AG04449 (cell line): ENCODE results near the gene PRKG1.
"Not testable (repeated sequence)": the region's sequence is repeated elsewhere in the genome, so short reads cannot be mapped to it uniquely, and the experiment has no call there.

Experiments used
- CTCF ChIA-PET: fragments of 350-600 bp; formaldehyde crosslinking; extraction: SDS; loops from one replicate; lab custom pipeline; 2021; ENCODE audit warnings: antibody characterized with exemption; lab: Yijun Ruan, JAX
- POLR2A ChIA-PET: fragments of 400-600, 350-600 bp; formaldehyde crosslinking; extraction: SDS; loops from one replicate; lab custom pipeline; 2020; ENCODE audit warnings: antibody characterized with exemption, inconsistent platforms; lab: Yijun Ruan, JAX
- DNase-seq: peaks from one replicate; pipeline ENCODE4 v3.0.0-alpha.2; 2010; ENCODE audit warnings: low read depth, low spot score
- H3K4me3 ChIP-seq: 2 replicates; pipeline ENCODE4 v1.5.1; 2011; ENCODE audit warnings: low read depth, mild to moderate bottlenecking, control low read depth, low read length
- TF ChIP-seq, protein P1 (sequence below): IDR thresholded peaks from one replicate; pipeline ENCODE4 v1.5.1; 2011; ENCODE audit warnings: mild to moderate bottlenecking, moderate library complexity, low read length, control low read depth, inconsistent platforms; ENCODE audit not compliant: insufficient read depth; ENCODE audit errors: missing control alignments

The PRKG1 gene

DNA sequence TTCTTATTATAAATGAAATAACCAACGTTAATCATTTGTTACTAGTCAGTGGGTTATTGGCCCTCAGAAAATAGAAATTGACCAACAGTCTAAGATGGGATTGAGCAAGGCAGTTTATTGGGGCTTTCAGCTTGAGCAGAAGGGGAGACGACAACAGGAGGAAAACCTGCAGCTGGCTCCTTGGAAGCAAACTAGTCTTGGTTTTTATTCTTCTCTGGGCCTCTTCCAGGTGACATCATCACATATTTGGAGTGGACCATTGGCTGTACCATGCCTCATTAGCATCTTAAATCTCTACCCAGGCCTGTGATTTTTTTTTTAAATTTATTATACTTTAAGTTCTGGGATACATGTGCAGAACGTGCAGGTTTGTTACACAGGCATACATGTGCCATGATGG, 684.1 kb downstream of the PRKG1 start:
- ChIA-PET CTCF (no interaction called here), POLR2A (no interaction called here)
- H3K4me3 ChIP-seq: no peak overlapping the region
- TF ChIP-seq, protein P1, sequence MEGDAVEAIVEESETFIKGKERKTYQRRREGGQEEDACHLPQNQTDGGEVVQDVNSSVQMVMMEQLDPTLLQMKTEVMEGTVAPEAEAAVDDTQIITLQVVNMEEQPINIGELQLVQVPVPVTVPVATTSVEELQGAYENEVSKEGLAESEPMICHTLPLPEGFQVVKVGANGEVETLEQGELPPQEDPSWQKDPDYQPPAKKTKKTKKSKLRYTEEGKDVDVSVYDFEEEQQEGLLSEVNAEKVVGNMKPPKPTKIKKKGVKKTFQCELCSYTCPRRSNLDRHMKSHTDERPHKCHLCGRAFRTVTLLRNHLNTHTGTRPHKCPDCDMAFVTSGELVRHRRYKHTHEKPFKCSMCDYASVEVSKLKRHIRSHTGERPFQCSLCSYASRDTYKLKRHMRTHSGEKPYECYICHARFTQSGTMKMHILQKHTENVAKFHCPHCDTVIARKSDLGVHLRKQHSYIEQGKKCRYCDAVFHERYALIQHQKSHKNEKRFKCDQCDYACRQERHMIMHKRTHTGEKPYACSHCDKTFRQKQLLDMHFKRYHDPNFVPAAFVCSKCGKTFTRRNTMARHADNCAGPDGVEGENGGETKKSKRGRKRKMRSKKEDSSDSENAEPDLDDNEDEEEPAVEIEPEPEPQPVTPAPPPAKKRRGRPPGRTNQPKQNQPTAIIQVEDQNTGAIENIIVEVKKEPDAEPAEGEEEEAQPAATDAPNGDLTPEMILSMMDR: no peak
- no peak for DNase-seq

DNA sequence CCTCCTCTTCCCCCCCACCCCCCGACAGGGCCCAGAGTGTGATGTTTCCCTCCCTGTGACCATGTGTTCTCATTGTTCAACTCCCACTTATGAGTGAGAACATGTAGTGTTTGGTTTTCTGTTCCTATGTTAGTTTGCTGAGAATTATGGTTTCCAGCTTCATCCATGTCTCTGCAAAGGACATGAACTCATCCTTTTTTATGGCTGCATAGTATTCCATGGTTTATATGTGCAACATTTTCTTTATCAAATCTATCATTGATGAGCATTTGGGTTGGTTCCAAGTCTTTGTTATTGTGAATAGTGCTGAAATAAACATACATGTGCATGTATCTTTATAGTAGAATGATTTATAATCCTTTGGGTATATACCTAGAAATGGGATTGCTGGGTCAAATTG, 684.6 kb downstream of the PRKG1 start:
- POLR2A ChIA-PET, DNase-seq, CTCF ChIA-PET, H3K4me3 ChIP-seq: not testable (repeated sequence)

DNA sequence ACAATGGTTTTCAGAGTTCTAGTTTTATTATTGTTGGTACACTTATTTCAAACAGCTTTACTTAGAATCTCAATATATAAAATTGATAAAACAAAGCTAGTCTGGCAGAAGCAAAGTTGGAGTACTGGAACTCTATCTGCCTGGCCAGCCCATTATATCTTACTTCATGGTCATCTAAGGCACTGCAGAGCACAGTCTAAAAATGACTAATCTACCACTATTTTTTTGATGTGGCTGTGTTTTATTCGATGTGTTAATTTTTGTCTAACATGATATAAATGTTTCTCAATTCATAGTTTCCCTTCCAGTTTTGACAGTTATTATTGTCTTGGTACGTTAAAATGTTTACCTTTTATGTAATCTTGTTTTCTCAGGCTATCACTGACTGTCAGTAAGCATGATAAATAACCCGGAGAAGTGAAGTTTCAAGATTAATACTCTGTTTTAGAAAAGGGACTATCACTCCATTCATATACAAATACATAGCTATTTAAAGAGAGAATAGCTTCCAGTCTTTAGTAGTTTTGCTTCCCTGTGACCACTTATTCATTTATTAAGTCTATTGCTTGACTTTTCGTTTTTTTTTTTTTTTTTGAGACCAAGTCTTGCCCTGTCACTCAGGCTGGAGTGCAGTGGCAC, 685.7 kb downstream of the PRKG1 start:
- POLR2A ChIA-PET: no interaction called here
- TF ChIP-seq, protein P1: no peak
- H3K4me3 ChIP-seq: no peak overlapping the region
- DNase-seq: no peak
- CTCF ChIA-PET: interaction anchor here (1.3 kb wide), 1 partner anchor 201 kb away, joined by 3 read pairs; no protein-coding TSS in a partner anchor

DNA sequence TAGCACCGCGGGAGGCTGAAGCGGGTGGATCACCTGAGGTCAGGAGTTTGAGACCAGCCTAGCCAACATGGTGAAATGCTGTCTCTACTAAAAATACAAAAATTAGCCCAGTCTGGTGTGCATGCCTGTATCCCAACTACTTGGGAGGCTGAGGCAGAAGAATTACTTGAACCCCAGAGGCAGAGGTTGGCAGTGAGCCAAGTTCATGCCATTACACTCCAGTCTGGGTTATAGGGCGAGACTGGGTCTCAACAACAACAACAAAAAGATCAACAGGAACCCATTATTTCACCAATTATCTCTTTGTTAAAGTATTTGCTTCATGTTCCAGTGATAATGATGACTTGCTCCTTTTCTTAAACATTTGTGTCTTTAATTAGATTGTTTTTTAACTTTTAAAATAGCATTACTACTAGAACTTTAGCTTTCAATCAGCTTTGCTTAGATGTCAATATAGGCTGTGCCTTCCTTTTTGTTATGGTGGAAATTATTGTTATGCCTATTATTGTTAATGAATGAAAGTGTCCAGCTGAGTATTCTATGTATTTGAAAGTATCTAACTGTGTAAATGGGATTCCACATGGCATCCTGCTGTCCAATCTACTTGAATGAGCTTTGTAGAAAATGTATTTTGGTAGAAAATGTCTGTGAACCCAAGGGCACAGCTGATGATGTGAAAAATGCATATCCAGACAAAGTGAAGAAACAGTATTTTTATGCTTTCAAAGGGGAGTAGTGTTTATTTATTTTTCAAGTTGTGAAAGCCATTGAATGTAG, 686.8 kb downstream of the PRKG1 start:
- ChIA-PET CTCF (interaction anchor here (1.3 kb wide), 1 partner anchor 200 kb away, joined by 3 read pairs; no protein-coding TSS in a partner anchor), POLR2A (no interaction called here)
- TF ChIP-seq, protein P1: no peak
- no peak overlapping the region for H3K4me3 ChIP-seq
- DNase-seq: no peak

DNA sequence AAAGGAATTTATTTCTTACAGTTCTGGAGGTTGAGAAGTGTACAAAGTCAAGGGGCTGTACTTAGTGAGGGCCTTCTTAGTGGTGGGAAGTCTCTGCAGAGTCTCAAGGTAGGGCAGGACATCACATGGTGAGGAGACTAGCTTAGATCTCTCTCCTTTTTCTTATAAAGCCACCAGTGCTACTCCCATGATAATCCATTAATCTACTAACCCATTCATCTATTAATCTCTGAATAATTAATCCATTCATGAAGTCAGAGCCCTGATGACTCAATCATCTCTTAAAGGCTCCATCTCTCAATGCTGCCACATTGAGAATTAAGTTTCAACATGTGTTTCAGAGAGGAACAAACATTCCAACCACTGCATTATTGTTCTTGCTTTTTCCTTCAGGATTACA, 689.5 kb downstream of the PRKG1 start:
- DNase-seq: no peak
- ChIA-PET CTCF (no interaction called here), POLR2A (no interaction called here)
- no peak overlapping the region for H3K4me3 ChIP-seq
- TF ChIP-seq, protein P1: no peak

DNA sequence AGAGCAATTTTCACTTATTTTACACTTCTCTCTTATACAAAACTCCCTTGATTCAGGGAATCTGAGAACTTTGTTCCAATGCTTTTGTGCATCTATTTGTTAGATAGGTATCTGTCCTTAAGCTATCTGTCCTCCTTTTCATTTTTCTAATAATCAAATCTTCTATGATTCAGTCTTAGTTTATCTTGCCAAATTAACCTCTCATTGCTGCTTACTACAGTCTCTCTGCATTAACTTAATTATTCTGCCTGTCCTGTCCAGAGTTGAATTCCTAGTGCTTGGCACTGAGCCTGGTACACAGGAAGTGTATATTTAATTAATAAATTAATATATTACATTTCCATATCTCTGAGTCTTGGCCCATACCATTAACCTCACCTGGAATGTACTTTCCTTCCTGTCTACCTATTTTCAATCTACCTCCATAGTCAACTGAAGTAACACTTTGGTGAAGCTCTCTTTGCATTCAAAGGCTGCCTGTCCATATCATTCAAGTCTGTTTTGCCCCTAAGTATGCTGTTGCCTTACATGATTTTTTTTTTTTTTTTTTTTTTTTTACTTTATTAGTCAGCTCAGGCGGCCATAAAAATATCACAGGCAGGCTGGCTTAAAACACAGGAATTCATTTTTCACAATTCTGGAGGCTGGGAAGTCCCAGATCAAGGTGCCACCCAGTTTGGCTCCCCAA, 691.1 kb downstream of the PRKG1 start:
- H3K4me3 ChIP-seq: no peak overlapping the region
- no peak for DNase-seq
- ChIA-PET POLR2A (no interaction called here), CTCF (interaction anchor here (1.3 kb wide), 1 partner anchor 12 kb away, joined by 3 read pairs; no protein-coding TSS in a partner anchor)
- TF ChIP-seq, protein P1: no peak
